Skin of body (tissue), 2 donors: Measurements from ENCODE around the gene AKAIN1. TPM values are rescaled to one million over a fixed set of nuclear protein-coding genes. Genes with fewer than 3 reads are reported as not detected.

Experiments
- DNase-seq: peaks from one replicate; lab custom pipeline; 2025; lab: John Stamatoyannopoulos, UW
- total RNA-seq: library from RNA; depleted of rRNA; stranded (reverse); fragments of >200 nt; gene quantifications from one replicate; pipeline ENCODE4 v1.2.3, GENCODE V29; 2014

Gene AKAIN1
- total RNA-seq, 1 donor from 2014 or later = not detected

GRCh38 chr18:5162111-5162510 is 34.9 kb downstream of the AKAIN1 start:
- DNase-seq = no peak

- DNase-seq = no peak
Measured at GRCh38 chr18:5159080-5159479, 38.0 kb downstream of the AKAIN1 start.

GRCh38 chr18:5158587-5158986 is 38.5 kb downstream of the AKAIN1 start:
- DNase-seq = no peak

GRCh38 chr18:5158172-5158571 is 38.9 kb downstream of the AKAIN1 start:
- no peak for DNase-seq

- no peak for DNase-seq
Measured at GRCh38 chr18:5155907-5156287, 41.2 kb downstream of the AKAIN1 start.

- DNase-seq = no peak
Measured at GRCh38 chr18:5155218-5155906, 41.7 kb downstream of the AKAIN1 start.

GRCh38 chr18:5152343-5153020 is 44.6 kb downstream of the AKAIN1 start:
- DNase-seq = no peak

- no peak for DNase-seq
Measured at GRCh38 chr18:5150894-5151293, 46.2 kb downstream of the AKAIN1 start.

- no peak for DNase-seq
Measured at GRCh38 chr18:5146093-5146492, 51.0 kb downstream of the AKAIN1 start.

- no peak for DNase-seq
Measured at GRCh38 chr18:5145168-5145825, 51.8 kb downstream of the AKAIN1 start.

GRCh38 chr18:5144629-5145028 is 52.4 kb downstream of the AKAIN1 start:
- DNase-seq = no peak

- no peak for DNase-seq
Measured at GRCh38 chr18:5142859-5143258, 54.2 kb downstream of the AKAIN1 start.

GRCh38 chr18:5142131-5142530 is 54.9 kb downstream of the AKAIN1 start:
- no peak for DNase-seq

GRCh38 chr18:5137261-5137660 is 59.8 kb downstream of the AKAIN1 start:
- no peak for DNase-seq

- no peak for DNase-seq
Measured at GRCh38 chr18:5132987-5133386, 64.1 kb downstream of the AKAIN1 start.

GRCh38 chr18:5122272-5122671 is 74.8 kb downstream of the AKAIN1 start:
- no peak for DNase-seq

GRCh38 chr18:5110266-5110665 is 86.8 kb downstream of the AKAIN1 start:
- DNase-seq = no peak

- DNase-seq = no peak
Measured at GRCh38 chr18:5107988-5108387, 89.1 kb downstream of the AKAIN1 start.

- DNase-seq = no peak
Measured at GRCh38 chr18:5106730-5107129, 90.3 kb downstream of the AKAIN1 start.

GRCh38 chr18:5104246-5104645 is 92.8 kb downstream of the AKAIN1 start:
- DNase-seq = no peak

GRCh38 chr18:5103693-5104092 is 93.4 kb downstream of the AKAIN1 start:
- DNase-seq = no peak

- DNase-seq = no peak
Measured at GRCh38 chr18:5103286-5103685, 93.8 kb downstream of the AKAIN1 start.
